ENCODE results near the gene AHDC1. TPM values are rescaled to one million over a fixed set of nuclear protein-coding genes. Genes with fewer than 3 reads are reported as not detected.
"Not testable (repeated sequence)": the region's sequence is repeated elsewhere in the genome, so short reads cannot be mapped to it uniquely, and the experiment has no call there.

The AHDC1 gene
- polyA plus RNA-seq, 1 experiment, result 3.0 TPM

- no peaks in the 10 kb centered on the region; the same call in 1 of the 2 replicates for H3K9me3 ChIP-seq (ENCODE audit: control insufficient read depth, insufficient read depth, low read length)
- CTCF ChIA-PET, result no interaction called here
- POLR2A ChIA-PET, result no interaction called here
- DNase-seq (ENCODE audit: low read depth, low spot score), result no peak
- TF ChIP-seq CTCF (IDR thresholded peaks at IDR 0.05; ENCODE audit: low read depth, low read length), result no peak
- H3K27me3 ChIP-seq (ENCODE audit: control insufficient read depth, insufficient read depth, low read length), result peaks cover 47% of the 10 kb centered on the region
- H3K27ac ChIP-seq (ENCODE audit: low read depth, low read length), result no peak overlapping the region
- no peak overlapping the region for H3K4me3 ChIP-seq (ENCODE audit: low read depth, low read length)
These were observed 29.3 kb upstream of the AHDC1 start for GRCh38 chr1:27633298-27633610.

- H3K27ac ChIP-seq (ENCODE audit: low read depth, low read length), result no peak overlapping the region
- no peak for DNase-seq (ENCODE audit: low read depth, low spot score)
- ChIA-PET CTCF (interaction anchor here (0.7 to 1.0 kb wide), 2 partner anchors 37 to 586 kb away, joined by 3 read pairs; no protein-coding TSS in a partner anchor), POLR2A (no interaction called here)
- peaks cover 47% of the 10 kb centered on the region for H3K27me3 ChIP-seq (ENCODE audit: control insufficient read depth, insufficient read depth, low read length)
- TF ChIP-seq CTCF (IDR thresholded peaks at IDR 0.05; ENCODE audit: low read depth, low read length), result no peak
- H3K4me3 ChIP-seq (ENCODE audit: low read depth, low read length), result no peak overlapping the region
- H3K9me3 ChIP-seq (ENCODE audit: control insufficient read depth, insufficient read depth, low read length), result no peaks in the 10 kb centered on the region; the same call in 1 of the 2 replicates
These were observed 28.7 kb upstream of the AHDC1 start for GRCh38 chr1:27632387-27633297.

- ChIA-PET POLR2A (no interaction called here), CTCF (interaction anchor here (0.7 to 0.9 kb wide), 2 partner anchors 20 to 94 kb away, joined by 3 read pairs; no protein-coding TSS in a partner anchor)
- no peak for TF ChIP-seq CTCF (IDR thresholded peaks at IDR 0.05; ENCODE audit: low read depth, low read length)
- Histone ChIP-seq H3K27me3 (ENCODE audit: control insufficient read depth, insufficient read depth, low read length) (peaks cover 50% of the 10 kb centered on the region), H3K4me3 (ENCODE audit: low read depth, low read length) (no peak overlapping the region), H3K27ac (ENCODE audit: low read depth, low read length) (no peak overlapping the region), H3K9me3 (ENCODE audit: control insufficient read depth, insufficient read depth, low read length) (no peaks in the 10 kb centered on the region; the same call in 1 of the 2 replicates)
- no peak for DNase-seq (ENCODE audit: low read depth, low spot score)
These were observed 27.0 kb upstream of the AHDC1 start for GRCh38 chr1:27630859-27631491.

- no peak overlapping the region for H3K27ac ChIP-seq (ENCODE audit: low read depth, low read length)
- no peak overlapping the region for H3K4me3 ChIP-seq (ENCODE audit: low read depth, low read length)
- no peaks in the 10 kb centered on the region for H3K9me3 ChIP-seq (ENCODE audit: control insufficient read depth, insufficient read depth, low read length)
- ChIA-PET POLR2A (interaction anchor here (1.4 kb wide), 1 partner anchor 395 kb away, joined by 3 read pairs; the partner anchor contains the start of gene WDTC1), CTCF (interaction anchor here (1.1 to 1.6 kb wide), 2 partner anchors 13 to 72 kb away, joined by 3 to 5 read pairs; no protein-coding TSS in a partner anchor)
- peaks cover 35% of the 10 kb centered on the region for H3K27me3 ChIP-seq (ENCODE audit: control insufficient read depth, insufficient read depth, low read length)
- no peak for TF ChIP-seq CTCF (IDR thresholded peaks at IDR 0.05; ENCODE audit: low read depth, low read length)
- no peak for DNase-seq (ENCODE audit: low read depth, low spot score)
These were observed 24.8 kb upstream of the AHDC1 start for GRCh38 chr1:27628712-27629111.

- CTCF ChIA-PET, result interaction anchor here (0.6 to 1.1 kb wide), 2 partner anchors 12 to 22 kb away, joined by 3 to 6 read pairs; no protein-coding TSS in a partner anchor
- H3K9me3 ChIP-seq (ENCODE audit: control insufficient read depth, insufficient read depth, low read length); DNase-seq (ENCODE audit: low read depth, low spot score); H3K4me3 ChIP-seq (ENCODE audit: low read depth, low read length); H3K27ac ChIP-seq (ENCODE audit: low read depth, low read length): not testable (repeated sequence)
- peaks cover 30% of the 10 kb centered on the region for H3K27me3 ChIP-seq (ENCODE audit: control insufficient read depth, insufficient read depth, low read length)
- POLR2A ChIA-PET, result interaction anchor here (0.6 kb wide), 1 partner anchor 595 kb away, joined by 4 read pairs; no protein-coding TSS in a partner anchor
These were observed 23.8 kb upstream of the AHDC1 start for GRCh38 chr1:27627733-27628132.
